HG03095 (cell line): Measurements from ENCODE around the gene CEP120.
"Not testable (repeated sequence)": the region's sequence is repeated elsewhere in the genome, so short reads cannot be mapped to it uniquely, and the experiment has no call there.

Source experiments
- ATAC-seq: cut with Tn5 transposase; IDR thresholded peaks from one replicate; pipeline ENCODE4 v1.9.1; 2021; ENCODE audit warnings: moderate library complexity; ENCODE audit not compliant: unreplicated experiment

CEP120 gene

GRCh38 chr5:123439709-123440108, 16.5 kb upstream of the CEP120 start:
- ATAC-seq, result no peak

GRCh38 chr5:123438902-123439301, 15.7 kb upstream of the CEP120 start:
- ATAC-seq, result no peak

DNA sequence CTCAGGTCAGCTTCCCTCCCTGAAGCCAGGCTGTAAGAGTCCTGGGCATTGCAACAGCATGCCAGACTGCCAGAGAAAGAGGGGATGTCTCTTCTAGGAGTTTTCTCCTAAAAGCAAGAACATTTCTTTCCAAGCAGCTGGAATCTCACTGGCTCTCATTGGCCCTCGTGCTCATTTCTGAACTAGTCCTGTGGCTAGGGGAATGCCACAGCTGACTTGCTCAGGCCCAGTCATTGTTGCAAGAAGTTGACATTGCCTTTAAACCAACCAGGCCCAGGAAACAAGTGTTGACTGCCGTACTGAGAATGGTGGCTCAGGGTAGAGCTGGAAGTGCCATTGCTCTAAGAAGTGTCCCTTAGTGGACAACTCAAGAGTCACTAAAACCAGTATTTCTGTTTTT, 15.0 kb upstream of the CEP120 start:
- ATAC-seq, result peak; percentile 57

GRCh38 chr5:123436201-123436600, 13.0 kb upstream of the CEP120 start:
- ATAC-seq, result no peak

DNA sequence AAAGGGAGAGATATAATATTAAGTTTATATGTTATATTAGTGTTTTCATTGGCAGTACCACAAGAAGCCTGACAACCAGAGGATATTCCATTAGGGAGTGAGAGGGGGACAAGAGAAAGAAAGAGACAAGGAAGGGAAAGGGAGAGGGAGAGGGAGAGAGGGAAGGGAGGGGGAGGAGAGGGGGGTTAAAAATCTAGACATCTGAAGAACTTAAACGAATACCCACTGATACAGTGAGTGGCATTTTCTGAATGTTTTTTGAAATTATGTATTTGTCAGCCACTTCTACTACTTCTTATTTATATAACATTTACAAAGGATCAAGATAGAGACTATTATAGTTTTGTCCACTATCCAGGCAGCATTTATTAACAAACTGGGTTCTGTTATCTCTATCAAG, 11.6 kb upstream of the CEP120 start:
- no peak for ATAC-seq

DNA sequence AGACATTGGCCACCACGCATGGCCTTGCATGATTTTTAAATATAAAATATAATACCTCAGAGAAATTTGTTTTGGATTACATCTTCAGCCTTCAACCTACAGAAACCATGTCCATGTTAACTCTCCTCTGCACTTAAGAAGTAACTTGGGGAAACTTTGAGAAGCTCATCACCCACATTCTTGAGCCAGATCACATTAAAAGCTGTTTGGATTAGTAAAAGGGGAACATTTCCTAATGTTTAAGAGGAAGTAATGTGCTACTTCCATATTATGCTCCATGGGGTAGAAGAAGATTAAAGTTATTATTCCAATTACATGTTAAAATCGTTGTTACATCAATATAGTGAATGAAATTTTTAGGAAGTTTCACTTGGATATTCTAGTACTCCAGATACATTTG, 10.4 kb upstream of the CEP120 start:
- ATAC-seq, result no peak

DNA sequence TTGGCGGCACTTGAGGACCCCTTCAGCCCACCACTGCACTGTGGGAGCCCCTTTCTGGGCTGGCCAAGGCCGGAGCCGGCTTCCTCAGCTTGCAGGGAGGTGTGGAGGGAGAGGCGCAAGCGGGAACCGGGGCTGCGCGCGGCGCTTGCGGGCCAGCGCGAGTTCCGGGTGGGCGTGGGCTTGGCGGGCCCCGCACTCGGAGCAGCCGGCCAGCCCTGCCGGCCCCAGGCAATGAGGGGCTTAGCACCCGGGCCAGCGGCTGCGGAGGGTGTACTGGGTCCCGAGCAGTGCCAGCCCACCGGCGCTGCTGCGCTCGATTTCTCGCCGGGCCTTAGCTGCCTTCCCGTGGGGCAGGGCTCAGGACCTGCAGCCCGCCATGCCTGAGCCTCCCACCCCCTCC, 7.2 kb upstream of the CEP120 start:
- not testable (repeated sequence) for ATAC-seq

- ATAC-seq, result no peak
Measured at GRCh38 chr5:123429993-123430392, 6.8 kb upstream of the CEP120 start.

- no peak for ATAC-seq
Measured at GRCh38 chr5:123429221-123429954, 6.2 kb upstream of the CEP120 start.

GRCh38 chr5:123428521-123429220, 5.5 kb upstream of the CEP120 start:
- no peak for ATAC-seq

DNA sequence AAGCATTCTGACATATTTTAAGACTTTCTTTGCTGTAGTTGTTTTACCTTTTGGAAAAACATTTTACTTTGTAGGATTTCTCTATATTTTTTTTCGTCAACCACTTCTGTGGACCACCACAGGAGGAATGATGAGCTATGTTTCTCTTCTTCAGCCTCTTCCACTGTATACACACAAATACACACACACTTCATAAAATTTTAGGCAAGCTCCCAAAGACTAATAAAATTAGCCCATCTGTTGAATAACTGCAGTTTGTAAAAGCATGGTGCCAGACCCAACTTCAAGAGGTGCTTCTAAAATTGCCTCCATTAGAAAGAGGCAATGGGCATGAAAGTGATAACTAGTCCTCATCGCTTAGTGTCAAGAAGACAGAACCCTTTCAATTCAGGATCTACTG, 4.1 kb upstream of the CEP120 start:
- no peak for ATAC-seq

DNA sequence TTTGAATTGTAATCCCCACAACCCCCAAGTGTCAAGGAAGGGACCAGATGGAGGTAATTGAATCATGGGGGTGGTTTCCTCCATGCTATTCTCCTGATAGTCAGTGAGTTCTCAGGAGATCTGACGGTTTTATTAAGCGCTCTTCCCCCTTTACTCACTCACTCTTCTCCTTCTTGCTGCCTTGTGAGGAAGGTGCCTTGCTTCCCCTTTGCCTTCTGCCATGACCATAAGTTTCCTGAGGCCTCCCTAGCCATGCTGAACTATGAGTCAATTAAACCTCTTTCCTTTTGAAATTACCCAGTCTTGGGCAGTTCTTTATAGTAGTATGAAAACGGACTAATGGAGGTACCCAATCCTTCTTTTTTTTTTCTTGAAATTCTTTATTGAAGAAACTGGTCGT, 2.2 kb upstream of the CEP120 start:
- no peak for ATAC-seq

DNA sequence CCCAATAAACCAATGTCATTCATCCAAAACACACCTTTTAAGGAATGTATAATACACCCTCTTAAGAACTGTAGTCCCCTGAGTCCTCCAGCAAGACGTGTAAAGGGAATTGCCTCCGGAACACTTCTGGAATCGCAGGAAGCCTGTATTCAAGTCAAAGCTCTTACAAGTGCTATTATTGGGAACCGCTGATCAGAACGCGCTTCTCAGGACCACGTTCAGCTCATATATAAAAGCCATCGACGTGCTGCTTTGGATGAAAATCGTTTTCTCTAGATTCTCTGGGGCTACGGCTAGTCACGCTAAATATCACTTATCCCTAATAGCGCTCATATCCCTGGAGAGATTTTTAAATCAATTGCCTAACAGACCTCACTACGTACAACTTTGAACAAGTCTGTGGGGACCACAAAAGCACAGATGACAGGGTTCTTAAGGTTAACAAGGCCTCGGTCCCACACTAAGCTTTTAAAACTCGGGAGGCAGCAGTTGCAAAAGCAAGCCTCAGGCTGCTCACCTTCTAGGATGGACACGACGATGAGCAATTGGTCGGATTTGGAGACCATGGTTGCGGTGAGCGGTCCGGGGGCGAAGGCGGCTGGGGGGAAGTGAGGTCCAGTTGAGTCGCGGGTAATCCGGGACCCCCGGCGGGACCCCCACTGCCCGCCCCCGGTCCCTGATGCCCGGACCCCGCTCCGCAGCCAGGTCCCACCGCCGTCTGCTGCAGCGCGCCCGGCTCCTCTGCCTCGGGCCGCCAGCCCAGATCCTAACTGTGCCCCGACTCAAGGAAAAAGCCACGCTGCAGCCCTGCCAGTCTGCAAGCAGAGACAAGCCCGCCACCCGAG, 548 bp downstream of the CEP120 start:
- ATAC-seq, result peak; percentile 15

DNA sequence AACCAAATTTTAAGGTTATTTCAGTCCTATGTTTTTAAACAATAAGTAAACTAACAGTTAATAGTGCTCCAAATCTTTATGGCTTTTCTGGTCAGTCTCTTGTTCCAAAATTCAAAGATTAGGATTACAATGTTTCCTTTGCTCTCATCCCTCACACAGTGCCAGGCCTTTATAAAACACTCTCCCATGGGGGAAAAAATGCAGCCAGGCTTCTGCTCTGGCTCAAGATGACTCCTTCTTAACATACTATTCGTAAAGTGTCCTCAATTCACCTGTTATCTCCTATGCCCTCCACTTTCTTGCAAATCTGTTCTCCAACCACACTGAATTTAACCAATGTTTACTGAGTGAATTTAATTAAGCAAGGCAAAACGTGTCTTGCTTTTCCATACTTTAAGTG, 1.4 kb downstream of the CEP120 start:
- no peak for ATAC-seq

- no peak for ATAC-seq
Measured at GRCh38 chr5:123414974-123415373, 8.2 kb downstream of the CEP120 start.

DNA sequence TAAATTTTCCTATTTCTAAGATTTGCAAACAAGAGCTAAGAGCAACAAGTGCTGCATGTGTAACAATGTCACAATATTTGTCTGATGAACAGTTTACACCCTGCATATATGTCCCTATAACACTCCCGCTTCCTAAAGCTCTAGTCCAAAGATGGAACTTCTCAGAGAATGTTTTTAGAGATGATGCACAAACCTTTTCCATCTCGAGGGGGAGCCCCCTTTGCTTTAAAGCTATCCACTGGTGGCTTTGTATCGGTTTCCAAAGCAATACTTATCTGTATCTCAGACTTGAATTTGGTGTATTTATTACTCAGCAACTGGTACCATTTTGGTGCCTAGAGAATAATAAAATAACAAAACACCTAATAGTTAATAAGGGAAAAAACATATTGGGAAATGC, 11.0 kb downstream of the CEP120 start:
- no peak for ATAC-seq

- ATAC-seq, result not testable (repeated sequence)
Measured at GRCh38 chr5:123401999-123402398, 21.2 kb downstream of the CEP120 start.

DNA sequence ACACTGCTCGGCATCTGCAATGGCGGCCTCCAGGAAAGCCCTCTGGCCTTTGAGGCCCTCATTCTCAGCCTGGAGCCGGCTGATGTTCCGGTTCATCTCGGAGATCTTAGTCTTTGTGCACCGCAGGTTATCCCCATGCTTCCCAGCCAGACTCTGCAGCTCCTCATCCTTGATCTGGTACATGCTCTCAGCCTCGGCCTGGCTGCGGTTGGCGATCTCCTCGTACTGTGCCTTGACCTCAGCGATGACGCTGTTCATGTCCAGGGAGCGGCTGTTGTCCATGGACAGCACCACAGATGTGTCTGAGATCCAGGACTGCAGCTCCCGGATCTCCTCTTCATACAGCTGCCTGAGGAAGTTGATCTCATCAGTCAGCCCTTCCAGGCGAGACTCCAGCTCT, 21.9 kb downstream of the CEP120 start:
- no peak for ATAC-seq

GRCh38 chr5:123400870-123401291, 22.3 kb downstream of the CEP120 start:
- ATAC-seq, result not testable (repeated sequence)

DNA sequence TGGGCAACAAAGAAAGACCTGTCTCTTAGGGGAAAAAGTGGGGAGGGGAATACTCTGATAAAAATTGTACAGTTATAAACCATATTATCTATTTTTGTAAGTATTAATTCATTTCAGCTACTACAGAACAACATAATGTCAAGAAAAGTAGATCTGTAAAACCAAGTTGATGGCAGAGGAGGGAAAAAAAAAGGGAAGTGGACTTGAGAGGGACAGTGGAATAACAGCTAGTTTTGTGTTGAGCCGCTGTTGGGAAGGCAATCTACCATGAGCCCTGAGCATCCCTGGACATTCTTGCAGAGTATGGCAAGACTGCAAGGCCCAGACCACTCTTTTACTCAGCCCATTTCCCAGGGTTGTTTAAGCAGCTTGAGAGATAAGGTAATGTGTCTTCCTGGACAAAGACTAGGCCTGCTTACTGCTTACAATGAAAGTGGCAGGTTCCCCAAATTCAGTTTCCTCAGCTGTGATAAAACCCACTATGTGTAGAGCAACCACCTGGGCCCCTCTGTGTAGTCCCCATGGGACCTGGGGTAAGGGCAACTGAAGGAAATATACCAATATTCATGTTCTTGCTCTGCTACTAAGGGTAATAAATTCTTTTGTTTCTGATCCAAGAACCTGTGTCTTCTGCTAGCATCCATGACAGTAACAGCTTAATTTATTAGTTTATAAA, 25.0 kb downstream of the CEP120 start:
- ATAC-seq, result no peak

DNA sequence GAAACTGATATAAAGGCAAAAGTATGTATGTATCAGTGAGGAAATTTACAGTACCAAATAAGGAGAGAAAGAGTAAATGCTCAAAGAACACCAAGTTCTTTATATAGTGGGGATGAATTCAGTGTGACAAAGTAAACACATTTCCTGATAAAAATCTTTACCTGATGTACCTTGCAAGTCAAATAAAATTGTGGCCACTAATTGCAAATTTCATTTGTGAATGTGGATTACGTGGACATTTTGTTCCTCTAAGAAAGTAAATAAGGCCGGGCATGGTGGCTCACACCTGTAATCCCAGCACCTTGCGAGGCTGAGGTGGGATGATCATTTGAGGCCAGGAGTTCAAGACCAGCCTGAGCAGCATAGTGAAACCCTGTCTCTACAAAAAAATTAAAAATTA, 25.7 kb downstream of the CEP120 start:
- ATAC-seq, result no peak
